Liver (tissue), 2 donors: ENCODE measurements around the gene CXCR4.

Experiments used
- CTCF ChIP-seq: fragments of 150-350 bp; IDR thresholded peaks from 2 replicates; pipeline ENCODE4 v1.5.1; 2017; ENCODE audit warnings: improper control_type of control experiment, low read depth, low read length; ENCODE audit not compliant: missing input control
- FOXA1 ChIP-seq: IDR thresholded peaks from 2 replicates; pipeline ENCODE4 v1.6.1; 2016; ENCODE audit warnings: antibody characterized with exemption
- donor health status: healthy.

- TF ChIP-seq FOXA1 (no peak), CTCF (no peak)
These were observed 25.9 kb upstream of the CXCR4 start for GRCh38 chr2:136143603-136144451.
